H4 (cell line): ENCODE results near the gene BSG. TPM values are rescaled to one million over a fixed set of nuclear protein-coding genes. Genes with fewer than 3 reads are reported as not detected.
A peak's percentile ranks its signal among the peaks of the same experiment; 100 is the strongest.

Experiments used
- DNase-seq: peaks from one replicate; pipeline ENCODE4 v3.0.0-alpha.2; 2015; ENCODE audit warnings: low spot score
- total RNA-seq: library from RNA; depleted of rRNA; stranded (reverse); fragments of >200 nt; shearing (Covaris generic); gene quantifications from 2 replicates; pipeline ENCODE4 v1.2.3, GENCODE V29; 2014; rRNA removed

BSG gene
- total RNA-seq = 587 and 617 TPM in 2 replicates

- peak; percentile 96 for DNase-seq
Measured at GRCh38 chr19:572140-572742, at the start of gene BSG. TSS of gene BSG (plus strand) at chr19:572596. CDS start at chr19:572635, 39 bp downstream.

DNA sequence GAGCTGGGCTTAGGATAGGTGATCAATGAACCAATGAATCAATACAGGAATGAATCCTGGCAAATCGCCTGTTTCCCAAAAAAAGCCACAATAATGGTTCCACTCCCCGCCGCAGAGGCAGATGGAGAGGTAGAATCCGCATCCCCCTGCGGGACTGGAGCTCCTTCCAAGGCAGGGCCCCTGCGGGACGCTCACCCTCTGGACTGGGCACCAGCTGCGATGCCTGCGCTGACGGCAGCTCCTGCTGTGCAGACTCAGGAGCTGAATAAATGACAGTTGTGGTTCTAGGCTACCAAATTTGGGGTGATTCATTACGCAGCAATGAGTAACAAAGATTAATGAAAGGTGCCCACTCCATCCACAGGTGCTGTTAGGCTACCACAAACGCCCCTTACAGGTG is 49.7 kb upstream of the BSG start:
- no peak for DNase-seq

DNA sequence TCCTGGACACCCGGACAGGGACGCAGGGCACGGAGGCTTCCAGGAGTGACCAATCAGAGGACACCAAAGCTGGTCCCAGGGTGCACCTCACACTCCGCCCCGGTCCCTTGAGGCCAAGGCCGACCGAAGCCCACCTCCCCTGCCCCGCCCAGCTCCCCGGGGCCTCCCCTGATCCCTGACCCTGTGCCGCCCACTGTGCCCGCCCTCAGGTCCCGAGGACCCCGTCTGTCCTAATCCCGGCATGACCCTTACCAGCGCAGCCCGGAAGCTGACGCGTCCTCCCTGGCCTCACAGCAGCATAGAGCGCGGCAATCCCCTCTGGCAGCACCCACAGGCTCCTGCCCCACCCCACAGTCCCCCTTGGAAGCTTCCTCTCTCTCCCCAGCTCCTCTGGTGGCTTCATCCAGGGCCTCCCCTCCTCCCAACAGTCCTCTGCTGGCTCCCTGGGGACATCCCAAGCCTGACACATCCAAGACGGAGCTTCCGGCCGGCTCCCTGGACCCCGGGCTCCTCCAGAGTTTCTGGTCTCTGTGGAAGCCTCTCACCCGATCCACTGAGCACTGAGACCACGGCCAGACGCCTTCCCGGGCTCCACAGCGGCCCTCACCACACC is 48.2 kb upstream of the BSG start:
- DNase-seq = no peak

DNA sequence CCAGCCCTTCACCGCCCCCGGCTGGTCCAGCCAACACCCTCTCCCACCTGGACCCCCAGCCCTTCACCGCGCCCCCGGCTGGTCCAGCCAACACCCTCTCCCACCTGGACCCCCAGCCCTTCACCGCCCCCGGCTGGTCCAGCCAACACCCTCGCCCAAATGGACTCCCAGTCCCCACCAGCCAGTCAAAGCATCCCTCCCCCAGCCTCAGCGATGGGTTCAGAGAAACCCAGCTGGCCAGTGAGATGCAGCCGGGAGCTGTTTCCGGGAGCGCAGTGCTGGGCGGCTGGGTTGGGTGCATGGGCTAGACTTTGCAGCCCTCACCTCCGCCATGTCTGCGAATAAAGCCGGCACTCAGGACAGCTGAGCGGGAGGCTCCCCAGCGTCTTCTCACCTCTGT is 47.4 kb upstream of the BSG start:
- DNase-seq = no peak

DNA sequence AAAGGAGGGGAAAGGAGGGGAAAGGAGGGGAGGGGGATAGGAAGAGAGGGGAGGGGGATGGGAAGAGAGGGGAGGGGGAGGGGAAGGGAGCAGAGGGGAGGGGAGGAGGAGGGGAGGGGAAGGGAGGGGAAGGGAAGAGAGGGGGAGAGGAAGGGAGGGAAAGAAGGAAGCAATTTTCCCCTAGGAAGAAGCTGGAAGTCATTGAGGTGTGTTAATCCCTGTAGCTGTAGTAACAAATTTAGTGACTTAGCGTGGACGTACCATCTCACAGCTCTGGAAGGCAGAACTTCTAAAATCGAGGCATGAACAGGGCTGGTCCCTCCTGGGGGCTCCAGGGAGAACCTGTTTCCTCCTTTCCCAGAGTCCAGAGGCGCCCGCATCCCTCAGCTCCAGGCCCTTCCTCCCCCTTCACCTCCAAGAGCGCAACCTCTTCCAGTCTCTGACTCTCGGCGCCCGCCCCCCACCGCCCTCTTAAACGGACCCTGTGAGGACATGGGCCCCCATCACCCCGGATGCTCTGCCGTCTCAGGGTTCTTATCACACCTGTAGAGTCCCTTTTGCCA is 46.5 kb upstream of the BSG start:
- DNase-seq = no peak

DNA sequence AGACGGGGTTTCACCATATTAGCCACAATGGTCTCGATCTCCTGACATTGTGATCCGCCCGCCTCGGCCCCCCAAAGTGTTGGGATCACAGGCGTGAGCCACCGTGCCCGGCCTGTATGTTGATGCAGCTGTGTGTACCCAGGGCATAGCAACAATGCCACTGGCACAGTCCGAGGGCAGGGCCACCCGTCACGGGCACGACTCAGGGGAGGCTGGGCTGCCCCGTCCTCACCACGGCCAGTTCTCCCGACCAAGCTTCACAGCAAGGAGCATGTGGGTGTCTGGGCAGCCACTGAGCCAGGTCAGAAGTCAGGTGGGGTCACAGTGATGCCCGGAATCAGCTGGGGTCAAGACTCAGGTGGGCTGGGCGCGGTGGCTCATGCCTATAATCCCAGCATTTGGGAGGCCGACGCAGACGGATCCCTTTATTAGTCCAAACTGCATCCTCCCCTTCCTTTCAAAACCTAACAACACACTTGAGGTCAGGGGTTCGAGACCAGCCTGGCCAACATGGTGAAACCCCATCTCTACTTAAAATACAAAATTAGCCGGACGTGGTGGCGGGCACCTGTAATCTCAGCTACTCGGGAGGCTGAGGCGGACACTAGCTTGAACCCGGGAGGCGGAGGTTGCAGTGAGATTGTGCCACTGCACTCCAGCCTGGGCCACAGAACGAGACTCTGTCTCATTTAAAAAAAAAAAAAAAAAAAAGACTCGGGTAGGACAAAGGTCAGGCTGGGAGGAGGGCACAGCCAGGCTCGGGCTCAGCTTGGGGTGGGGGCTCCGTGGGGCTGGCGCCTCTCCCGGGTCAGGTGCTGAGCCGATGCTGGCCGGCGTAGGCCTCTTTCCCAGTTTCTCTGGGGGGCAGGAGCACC is 42.0 kb upstream of the BSG start:
- DNase-seq = no peak

GRCh38 chr19:531009-531752 is 41.2 kb upstream of the BSG start:
- DNase-seq = peak; percentile 64

DNA sequence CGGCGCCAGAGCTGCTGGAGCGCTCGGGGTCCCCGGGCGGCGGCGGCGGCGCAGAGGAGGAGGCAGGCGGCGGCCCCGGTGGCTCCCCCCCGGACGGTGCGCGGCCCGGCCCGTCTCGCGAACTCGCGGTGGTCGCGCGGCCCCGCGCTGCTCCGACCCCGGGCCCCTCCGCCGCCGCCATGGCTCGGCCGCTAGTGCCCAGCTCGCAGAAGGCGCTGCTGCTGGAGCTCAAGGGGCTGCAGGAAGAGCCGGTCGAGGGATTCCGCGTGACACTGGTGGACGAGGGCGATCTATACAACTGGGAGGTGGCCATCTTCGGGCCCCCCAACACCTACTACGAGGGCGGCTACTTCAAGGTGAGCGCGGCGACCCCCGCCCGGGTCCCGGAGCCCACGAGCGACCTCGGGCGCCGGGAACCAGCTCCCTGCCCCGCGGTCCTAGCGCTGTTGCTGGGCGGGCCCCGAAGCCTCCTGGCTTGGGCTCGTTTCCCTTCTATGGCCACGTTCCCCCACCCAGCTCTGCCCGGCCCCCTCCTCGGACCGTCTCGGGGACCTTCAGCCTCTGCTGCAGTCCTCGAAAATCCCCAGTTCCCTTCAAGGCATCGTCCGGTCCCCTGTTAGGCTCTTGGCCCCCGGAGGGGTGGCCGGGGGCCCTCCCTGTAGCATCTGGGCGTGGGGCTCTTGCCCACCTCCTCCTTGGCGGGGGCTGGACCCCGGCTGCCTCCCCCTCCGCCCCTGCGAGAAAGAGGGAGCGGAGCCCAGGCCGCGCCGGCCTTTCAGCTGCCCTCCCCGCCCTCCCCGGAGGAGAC is 40.4 kb upstream of the BSG start, which contains the start of gene CDC34:
CDC34 (plus strand) TSS at position 8 of the 808 bp plus-strand sequence; CDS start at position 180, 172 bp downstream.
- DNase-seq = no peak

GRCh38 chr19:532561-533363 is 39.6 kb upstream of the BSG start:
- no peak for DNase-seq

DNA sequence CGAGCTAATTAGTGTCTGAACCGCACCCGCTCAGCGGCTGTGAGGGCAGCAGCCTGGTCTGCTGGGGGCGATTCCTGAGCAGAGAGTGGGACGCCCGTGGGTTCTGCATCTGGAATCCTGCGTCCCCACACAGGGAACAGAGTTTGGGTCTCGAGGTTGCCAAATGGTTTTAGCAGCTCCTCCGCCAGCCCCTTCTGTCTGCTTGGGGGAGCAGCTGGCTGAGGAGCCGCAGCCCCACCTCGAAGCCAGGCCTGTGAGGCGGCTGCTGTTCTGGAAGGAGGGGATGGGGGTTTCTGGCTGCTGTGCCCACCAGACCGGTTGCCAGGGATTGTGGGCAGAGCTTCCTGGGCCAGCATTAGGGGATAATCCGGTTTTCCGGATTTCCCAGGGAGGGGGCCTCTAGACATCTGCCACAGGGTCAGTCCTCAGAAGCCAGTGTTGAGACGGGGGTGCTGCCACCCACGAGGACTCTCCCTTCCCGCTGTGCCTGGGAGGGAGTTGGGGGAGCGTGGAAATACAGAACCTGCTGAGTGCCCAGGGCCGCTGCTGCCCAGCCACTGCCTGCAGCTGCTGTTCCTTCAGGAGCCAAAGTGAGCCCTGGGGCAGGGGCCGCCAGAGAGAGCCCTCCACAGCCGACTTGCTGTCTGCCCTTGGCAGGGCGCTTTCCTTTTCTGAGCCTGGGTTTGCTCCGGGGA is 38.9 kb upstream of the BSG start:
- no peak for DNase-seq

DNA sequence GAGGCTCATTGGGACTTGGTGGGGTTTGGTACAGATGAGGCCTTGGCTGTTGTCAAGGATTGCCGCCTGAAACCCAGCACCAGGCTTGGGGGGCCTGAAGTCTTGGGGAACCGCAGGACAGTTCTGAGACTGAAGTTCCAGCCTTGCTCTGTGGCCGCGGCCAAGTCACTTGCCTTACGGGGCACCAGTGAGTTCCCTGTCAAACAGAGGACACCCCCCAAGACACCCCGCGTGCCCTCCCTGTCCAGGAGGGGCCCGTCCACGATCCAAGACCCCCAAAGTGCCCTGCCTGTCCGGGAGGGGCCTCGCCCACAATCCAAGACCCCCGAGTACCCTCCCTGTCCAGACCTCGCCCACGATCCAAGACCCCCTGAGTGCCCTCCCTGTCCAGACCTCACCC is 38.3 kb upstream of the BSG start:
- DNase-seq = no peak

DNA sequence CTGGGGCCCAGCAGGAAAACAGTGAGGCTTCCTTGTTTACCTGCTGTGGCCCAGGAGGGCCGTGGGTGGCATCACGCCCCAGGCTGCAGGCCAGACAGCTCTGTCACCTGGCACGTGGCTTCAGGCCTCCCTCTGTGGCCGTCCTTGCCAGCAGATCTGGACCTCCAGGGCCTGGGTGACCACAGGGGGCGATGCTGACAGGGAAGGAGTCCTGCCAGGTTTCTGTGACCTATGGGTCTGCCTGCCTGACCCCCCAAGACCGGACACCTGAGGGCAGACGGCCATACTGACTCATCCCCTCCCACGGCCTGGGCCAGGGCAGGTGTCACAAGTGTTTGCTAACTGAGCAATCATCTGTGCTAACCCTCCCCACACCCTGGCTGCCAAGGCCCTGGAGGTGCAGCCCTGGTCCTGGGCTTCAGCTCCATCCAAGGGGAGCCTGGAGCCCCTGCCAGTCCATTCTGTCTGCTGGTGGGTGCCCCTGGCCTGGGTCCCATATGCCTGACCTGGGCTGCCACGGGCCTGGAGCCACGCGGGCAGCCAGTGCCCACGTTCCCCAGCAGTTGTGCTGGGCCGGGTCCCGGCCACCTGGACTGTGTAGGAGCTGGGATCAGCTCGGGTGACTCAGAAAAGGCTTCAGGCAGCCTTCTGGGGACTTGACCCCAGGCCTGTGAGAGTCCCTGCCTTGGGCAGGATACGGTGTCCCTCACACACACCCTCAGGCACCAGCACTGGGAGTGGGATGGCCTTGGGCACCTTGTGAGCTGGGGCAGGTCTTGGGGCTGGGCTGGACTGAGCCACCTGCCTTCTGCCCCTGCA is 37.2 kb upstream of the BSG start:
- DNase-seq = no peak

GRCh38 chr19:536031-536880 is 36.1 kb upstream of the BSG start:
- DNase-seq = no peak

- DNase-seq = no peak
Measured at GRCh38 chr19:536881-537404, 35.5 kb upstream of the BSG start.

GRCh38 chr19:538641-539428 is 33.6 kb upstream of the BSG start:
- DNase-seq = no peak

- no peak for DNase-seq
Measured at GRCh38 chr19:539429-540030, 32.9 kb upstream of the BSG start.
